Central memory CD4-positive, alpha-beta T cell (primary cell): ENCODE results near the gene CRB1.
A peak's percentile ranks its signal among the peaks of the same experiment; 100 is the strongest.

Experiments
- DNase-seq: peaks from one replicate; pipeline ENCODE4 v3.0.0; 2022

CRB1 gene

DNA sequence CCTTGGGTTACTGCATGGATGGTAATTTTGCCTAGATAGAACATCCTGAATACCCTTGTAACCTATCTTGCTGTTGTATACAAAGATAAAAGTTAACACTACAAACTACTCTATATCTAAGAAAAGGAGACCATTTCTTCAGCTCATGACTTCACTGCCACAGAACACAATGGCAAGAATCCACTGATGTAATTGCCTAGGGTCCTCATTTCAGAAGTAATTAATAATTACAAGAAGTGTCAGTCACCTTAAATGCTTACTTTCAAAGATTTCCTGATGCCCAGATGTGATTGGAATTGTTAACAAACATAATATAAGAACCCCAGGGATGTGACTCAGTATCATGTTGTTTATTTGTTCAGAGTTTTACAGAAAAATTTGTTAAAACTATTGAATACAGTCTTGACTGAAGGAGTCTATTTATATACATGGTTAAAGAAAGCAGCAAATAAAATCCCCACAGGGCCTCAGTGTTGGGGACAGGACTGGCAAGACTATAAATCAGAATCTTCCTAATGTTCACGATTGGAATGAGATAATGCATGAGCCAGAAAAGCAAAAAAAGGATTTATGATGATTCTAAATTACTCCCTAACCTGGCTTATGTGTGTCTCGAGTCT, 83.9 kb downstream of the CRB1 start:
- DNase-seq: no peak

DNA sequence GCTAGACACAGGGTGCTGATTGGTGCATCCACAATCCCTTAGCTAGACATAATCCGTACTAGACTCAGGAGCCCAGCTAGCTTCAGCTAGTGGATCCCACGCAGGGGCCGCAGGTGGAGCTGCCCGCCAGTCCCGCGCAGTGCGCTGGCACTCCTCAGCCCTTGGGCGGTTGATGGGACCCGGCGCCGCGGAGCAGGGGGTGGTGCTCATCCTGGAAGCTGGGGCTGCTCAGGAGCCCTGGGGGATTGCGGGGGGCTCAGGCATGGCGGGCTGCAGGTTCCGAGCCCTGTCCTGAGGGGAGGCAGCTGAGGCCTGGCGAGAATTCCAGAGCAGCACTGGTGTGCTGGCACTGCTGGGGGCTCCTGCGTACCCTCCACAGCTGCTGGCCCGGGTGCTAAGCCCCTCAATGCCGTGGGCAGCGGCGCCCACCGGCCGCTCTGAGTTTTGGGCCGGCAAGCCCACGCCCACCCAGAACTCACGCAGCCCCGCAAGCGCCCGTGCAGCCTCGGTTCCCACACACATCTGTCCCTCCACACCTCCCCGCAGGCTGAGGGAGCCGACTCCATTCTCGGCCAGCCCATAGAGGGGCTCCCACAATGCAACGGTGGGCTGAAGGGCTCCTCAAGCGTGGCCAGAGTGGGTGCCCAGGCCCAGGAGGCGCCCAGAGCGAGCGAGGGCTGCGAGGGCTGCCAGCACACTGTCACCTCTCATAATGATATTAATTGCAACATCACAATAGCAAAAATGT, 87.4 kb downstream of the CRB1 start:
- DNase-seq: no peak

- peak; percentile 20 for DNase-seq
Observed at GRCh38 chr1:197356723-197357533, 88.9 kb downstream of the CRB1 start.

- DNase-seq: no peak
Observed at GRCh38 chr1:197358959-197359358, 90.9 kb downstream of the CRB1 start.

GRCh38 chr1:197360068-197360467, 92.0 kb downstream of the CRB1 start:
- no peak for DNase-seq

DNA sequence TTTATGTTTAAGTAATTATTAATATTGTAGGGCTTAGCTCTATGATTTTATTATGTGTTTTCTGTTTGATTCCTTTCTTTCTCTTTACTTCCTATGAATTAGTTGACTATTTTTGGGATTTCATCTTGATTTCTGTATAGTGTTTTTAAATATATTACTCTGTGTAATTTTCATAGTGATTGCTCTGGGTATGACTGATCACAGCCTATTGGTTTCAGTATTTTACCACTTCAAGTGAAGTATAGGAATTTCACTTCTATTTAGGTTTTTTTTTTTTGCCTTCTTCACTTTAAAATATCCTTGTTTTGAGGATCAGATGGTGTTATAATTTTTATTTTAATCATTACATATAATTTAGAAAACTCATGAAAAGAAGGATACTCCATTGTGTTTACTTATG, 94.8 kb downstream of the CRB1 start:
- no peak for DNase-seq

- no peak for DNase-seq
Observed at GRCh38 chr1:197363855-197364254, 95.8 kb downstream of the CRB1 start.

DNA sequence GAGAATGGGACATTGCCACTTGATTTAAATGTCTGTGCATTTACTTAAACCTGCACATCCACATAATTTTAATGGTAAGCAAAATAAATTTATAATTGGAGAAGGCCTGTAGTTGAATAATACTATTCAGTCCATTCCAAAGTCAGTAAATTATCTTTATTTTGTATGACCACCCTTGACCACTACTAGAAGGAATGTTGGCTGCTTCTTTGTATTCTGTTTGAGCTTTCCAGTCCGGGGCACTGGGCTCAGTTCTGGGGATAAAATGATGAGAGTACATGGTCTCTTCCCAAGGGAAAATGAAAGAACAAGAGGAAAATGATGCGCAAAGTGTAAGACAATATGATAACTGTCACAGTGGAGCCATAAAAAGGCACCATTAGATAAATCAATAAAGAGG, 98.9 kb downstream of the CRB1 start:
- no peak for DNase-seq

GRCh38 chr1:197367627-197368026, 99.6 kb downstream of the CRB1 start:
- DNase-seq: no peak

- no peak for DNase-seq
Observed at GRCh38 chr1:197374428-197374827, 106.4 kb downstream of the CRB1 start.

- DNase-seq: no peak
Observed at GRCh38 chr1:197384471-197384870, 116.4 kb downstream of the CRB1 start.

DNA sequence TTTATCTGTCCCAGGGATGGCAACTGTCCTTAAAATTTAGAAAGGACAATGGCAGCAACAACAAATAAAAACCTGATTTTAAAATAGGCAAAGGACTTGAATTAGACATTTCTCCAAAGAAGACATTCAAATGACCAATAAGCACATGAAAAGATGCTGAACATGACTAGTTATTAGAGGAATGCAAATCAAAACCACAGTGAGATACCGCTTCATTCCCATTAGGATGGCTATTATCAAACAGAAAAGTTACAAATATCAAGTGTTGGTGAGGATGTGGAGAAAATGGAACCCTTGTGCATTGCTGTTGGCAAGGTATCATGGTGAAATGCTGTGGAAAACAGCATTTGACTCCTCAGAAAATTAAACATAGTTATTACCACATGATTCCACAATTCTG, 120.7 kb downstream of the CRB1 start:
- DNase-seq: no peak

- no peak for DNase-seq
Observed at GRCh38 chr1:197390856-197391255, 122.8 kb downstream of the CRB1 start.

DNA sequence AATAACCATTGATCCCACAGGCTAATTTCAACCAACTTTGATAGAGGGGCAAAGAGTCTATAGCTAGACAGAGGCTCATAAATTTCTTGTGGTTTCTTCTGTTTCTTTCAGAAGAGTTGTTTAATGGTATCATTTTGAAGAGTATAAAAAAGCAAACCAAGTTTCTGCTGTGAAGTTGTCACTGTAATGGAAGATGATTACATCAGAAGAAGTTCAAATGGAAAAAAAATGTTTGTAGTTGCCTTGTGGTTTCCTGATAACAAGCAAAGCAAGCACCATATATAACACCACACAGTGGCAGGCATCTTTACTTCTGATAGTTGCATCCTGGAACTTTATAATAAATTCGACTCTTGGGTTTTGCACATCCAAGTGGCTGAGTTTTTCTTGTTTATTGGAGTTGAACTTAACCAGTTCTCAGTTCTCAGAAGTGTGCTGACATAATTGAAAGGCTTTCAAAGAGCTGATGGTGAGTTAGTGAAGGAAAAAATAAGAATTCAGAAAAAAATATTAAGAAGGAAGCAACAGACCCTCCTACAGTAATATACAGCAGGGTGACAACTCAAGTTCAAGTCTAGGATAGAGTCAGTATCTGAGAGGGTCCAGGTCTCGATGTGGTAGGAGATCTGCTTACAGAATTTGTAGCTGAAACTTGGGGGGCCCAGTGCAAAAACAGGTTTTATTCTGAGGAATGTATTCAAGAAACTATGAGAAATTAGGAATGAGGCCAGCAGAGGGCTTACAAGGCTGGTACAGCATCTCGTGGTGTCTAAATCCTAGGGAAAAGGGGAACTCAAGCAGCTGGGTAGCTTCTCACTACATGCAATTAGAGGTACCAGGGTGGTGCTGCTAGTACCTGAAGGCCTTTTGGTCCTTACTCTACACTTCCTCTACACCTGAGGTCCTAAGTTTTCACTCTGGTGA, 123.5 kb downstream of the CRB1 start:
- peak; percentile 77 for DNase-seq

- DNase-seq: no peak
Observed at GRCh38 chr1:197392541-197392940, 124.5 kb downstream of the CRB1 start.

GRCh38 chr1:197393105-197393504, 125.1 kb downstream of the CRB1 start:
- DNase-seq: peak; percentile 26

- no peak for DNase-seq
Observed at GRCh38 chr1:197393772-197394171, 125.7 kb downstream of the CRB1 start.

DNA sequence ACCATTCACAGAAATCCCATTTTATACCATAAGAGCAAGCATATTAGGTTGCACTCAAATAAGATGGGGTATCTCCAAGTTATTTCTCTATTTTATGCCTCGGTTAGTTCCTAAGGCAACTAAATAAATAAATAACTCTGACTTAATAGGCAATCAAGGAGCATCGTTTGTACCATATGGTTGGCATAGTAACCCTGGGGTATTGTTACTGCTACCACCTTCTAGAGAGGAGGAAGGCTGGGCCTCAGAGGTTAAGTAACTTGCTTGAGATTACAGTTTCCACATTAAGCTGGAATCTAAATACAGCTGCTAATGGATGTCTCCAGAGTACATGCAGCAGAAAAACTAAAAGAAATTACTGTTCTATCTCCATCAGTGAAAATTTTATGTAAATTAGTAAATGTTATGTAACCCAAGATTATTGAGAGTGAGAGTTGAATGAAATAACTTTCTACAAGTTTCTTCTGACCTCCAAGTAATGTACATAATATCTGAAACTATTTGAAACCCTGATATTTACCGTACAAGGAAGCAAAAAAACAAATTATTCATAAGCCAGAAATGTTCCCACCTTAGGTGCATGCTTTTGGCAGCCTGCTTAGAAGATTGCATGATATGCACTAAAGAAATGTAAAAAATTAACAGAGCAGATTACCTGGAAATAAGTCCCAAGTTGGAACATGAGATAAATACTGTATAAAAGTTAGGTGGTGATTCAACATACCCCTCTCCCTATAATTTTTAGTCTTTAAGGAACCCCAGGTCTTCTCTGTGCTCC, 127.0 kb downstream of the CRB1 start:
- DNase-seq: no peak

DNA sequence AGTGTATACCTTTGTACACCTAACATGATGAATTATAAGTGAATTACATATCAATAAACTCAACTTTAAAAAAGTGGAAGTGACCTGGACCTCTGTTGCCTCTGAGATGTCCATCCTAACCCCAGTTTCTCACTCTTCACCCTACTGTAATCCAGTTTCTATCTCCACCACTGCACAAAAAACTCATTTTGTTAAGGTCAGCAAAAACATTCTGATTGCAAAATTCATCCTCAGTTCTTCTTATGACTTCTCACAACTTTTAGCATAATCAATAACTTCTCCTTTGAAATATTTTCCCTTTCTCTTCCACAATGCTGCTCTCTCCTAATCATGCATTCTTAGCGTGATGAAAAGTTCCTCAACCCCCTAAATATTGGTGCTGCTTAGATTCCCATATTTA, 129.8 kb downstream of the CRB1 start:
- no peak for DNase-seq

DNA sequence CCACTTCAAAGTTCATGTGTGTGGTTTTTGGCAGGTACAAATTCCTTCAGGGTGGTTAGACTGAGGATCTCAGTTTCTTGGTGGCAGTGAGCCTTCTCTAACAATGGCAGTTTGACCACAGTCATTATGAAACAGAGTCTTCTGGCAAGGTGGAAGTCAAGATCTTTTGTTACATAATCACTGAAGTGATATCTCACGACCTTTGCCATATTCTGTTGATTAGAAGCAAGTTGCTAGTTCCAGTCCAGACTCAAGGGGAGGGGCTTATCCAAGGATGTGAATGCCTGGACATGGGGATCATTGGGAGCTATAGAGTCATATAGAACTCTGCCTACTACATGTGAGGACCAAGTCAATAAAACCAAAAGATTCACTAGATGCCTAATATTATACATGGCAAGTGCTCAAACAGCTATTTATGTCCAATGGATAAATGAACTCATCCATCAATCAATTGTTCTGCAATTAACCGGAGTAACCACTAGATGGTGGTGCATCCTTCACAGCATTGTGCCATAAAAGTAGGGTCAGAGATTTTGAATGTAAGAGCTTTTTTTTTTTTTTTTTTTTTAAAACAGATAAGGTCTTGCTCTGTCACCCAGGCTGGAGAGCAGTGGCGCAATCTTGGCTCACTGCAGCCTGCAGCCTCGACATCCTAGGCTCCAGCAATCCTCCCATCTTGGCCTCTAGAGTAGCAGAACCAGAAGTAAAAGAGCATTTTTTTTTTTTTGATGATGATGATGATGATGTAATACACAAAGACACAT, 131.9 kb downstream of the CRB1 start:
- DNase-seq: peak; percentile 39

DNA sequence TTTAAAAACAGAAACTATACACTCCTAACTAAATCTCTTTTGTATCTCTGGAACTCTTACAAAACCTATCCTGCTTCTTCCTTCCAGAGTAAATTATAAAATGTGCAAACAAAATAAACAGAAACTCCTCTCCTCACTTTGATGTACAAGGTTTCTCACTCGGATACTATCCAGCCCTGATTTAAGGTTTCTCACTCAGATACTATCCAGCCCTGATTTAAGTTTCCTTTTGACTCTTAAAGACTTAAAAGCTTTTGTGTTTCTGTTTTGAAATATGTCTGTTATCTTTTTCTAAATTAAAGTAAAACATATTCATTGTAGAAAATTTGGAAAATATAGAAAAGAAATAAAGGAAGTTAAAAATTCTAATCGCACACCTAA, 132.5 kb downstream of the CRB1 start:
- no peak for DNase-seq
